Breast epithelium (tissue), 4 donors: ENCODE results near the gene TP53BP1. TPM values are rescaled to one million over a fixed set of nuclear protein-coding genes. Genes with fewer than 3 reads are reported as not detected.

Experiments used
- DNase-seq, 2 donors: peaks; one replicate each; pipeline ENCODE4 v3.0.0-alpha.2; 2019; ENCODE audit warnings: low spot score in 2 of 2
- H3K27ac ChIP-seq, 2 donors: fragments of 200-600 bp; sonication (generic) in 1 of 2; one replicate each; pipeline ENCODE4 v1.5.1; 2016 to 2019; ENCODE audit warnings: mild to moderate bottlenecking in 1 of 2
- H3K27me3 ChIP-seq, 2 donors: fragments of 200-600 bp; sonication (generic) in 1 of 2; one replicate each; pipeline versions ENCODE4 v1.5.1 to v1.6.0; 2017 to 2019; ENCODE audit warnings: control low read depth in 1 of 2, mild to moderate bottlenecking in 1 of 2
- H3K36me3 ChIP-seq: fragments of 200-600 bp; one replicate; pipeline ENCODE4 v1.5.1; 2019
- H3K4me1 ChIP-seq, 2 donors: fragments of 200-600 bp; sonication (generic); one replicate each; pipeline ENCODE4 v1.5.1; 2016 to 2019; ENCODE audit warnings: control low read depth in 1 of 2
- H3K4me3 ChIP-seq, 3 donors: fragments of 200-600 bp; sonication (generic); 1 replicate in 2 of 3; 2 replicates in 1 of 3; pipeline ENCODE4 v1.5.1; 2016 to 2019; ENCODE audit warnings: mild to moderate bottlenecking in 3 of 3, moderate library complexity in 2 of 3
- H3K9me3 ChIP-seq, 2 donors: fragments of 200-600 bp; sonication (generic) in 1 of 2; one replicate each; pipeline ENCODE4 v1.5.1; 2016 to 2019; ENCODE audit warnings: control low read depth in 1 of 2
- POLR2A ChIP-seq: fragments of 450-650 bp; IDR thresholded peaks from one replicate; pipeline ENCODE4 v1.6.1; 2016; ENCODE audit warnings: antibody characterized with exemption, mild to moderate bottlenecking, moderate library complexity
- POLR2AphosphoS5 ChIP-seq, 3 donors: sonication (generic); formaldehyde crosslinking; IDR thresholded peaks; one replicate each; pipeline ENCODE4 v1.6.1; 2017; ENCODE audit warnings: antibody characterized with exemption in 3 of 3
- intact Hi-C: fragments of 100-400 bp; cut with DNase I; formaldehyde crosslinking; loops from one replicate; pipeline ENCODE4 v1.15.1; 2023; ENCODE audit warnings: low total_unique reads
- total RNA-seq, 3 donors: library from RNA; depleted of rRNA; stranded (reverse); fragments of >200 nt; gene quantifications; one replicate each; pipeline ENCODE4 v1.1.0, GENCODE V29; 2016
- TF ChIP-seq, protein P1 (sequence below), 3 donors: fragments of 450-650 bp; IDR thresholded peaks; one replicate each; pipeline ENCODE4 v1.5.1; 2016 to 2017; ENCODE audit warnings: antibody characterized with exemption in 3 of 3, mild to moderate bottlenecking in 3 of 3, moderate library complexity in 3 of 3

The TP53BP1 gene
- total RNA-seq, 3 donors from 2014 or later: 30.1 to 65.5 (median 60.9) TPM

GRCh38 chr15:43508991-43509659 lies 16.2 kb upstream of the TP53BP1 start:
- no peak for DNase-seq
- H3K4me1 ChIP-seq: no peaks in the 10 kb centered on the region
- intact Hi-C loops: no loop called here
- TF ChIP-seq POLR2A: no peak
- TF ChIP-seq, protein P1, sequence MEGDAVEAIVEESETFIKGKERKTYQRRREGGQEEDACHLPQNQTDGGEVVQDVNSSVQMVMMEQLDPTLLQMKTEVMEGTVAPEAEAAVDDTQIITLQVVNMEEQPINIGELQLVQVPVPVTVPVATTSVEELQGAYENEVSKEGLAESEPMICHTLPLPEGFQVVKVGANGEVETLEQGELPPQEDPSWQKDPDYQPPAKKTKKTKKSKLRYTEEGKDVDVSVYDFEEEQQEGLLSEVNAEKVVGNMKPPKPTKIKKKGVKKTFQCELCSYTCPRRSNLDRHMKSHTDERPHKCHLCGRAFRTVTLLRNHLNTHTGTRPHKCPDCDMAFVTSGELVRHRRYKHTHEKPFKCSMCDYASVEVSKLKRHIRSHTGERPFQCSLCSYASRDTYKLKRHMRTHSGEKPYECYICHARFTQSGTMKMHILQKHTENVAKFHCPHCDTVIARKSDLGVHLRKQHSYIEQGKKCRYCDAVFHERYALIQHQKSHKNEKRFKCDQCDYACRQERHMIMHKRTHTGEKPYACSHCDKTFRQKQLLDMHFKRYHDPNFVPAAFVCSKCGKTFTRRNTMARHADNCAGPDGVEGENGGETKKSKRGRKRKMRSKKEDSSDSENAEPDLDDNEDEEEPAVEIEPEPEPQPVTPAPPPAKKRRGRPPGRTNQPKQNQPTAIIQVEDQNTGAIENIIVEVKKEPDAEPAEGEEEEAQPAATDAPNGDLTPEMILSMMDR (IDR thresholded peaks at IDR 0.05): no peak
- peak in 1 of 3 donors; percentile 13 for TF ChIP-seq POLR2AphosphoS5 (IDR thresholded peaks at IDR 0.05)
- no peaks in the 10 kb centered on the region for H3K36me3 ChIP-seq
- H3K9me3 ChIP-seq: no peaks in the 10 kb centered on the region
- H3K27ac ChIP-seq: peak overlapping the region; percentile 85
- peak overlapping the region; percentile 44 to 68 (median 68) for H3K4me3 ChIP-seq
- no peaks in the 10 kb centered on the region for H3K27me3 ChIP-seq

DNA sequence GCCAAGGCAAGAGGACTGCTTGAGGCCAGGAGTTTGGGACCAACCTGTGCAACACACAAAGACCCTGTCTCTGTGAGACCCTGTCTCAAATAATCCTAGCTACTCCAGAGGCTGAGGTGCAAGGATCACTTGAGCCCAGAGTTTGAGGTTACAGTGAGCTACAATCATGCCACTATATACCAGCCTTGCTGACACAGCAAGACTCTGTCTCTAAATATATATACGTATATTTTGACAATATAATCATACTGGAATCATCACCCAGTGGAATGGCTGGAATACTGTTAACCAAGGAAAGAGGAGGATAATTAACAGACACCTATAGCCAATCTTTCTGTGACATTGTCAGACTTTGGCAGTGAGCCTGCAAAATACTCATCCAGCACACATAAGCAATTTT lies 15.5 kb upstream of the TP53BP1 start:
- DNase-seq: no peak
- H3K27me3 ChIP-seq: no peaks in the 10 kb centered on the region
- no peak for TF ChIP-seq POLR2AphosphoS5 (IDR thresholded peaks at IDR 0.05)
- TF ChIP-seq, protein P1 (IDR thresholded peaks at IDR 0.05): no peak
- no peak for TF ChIP-seq POLR2A
- H3K4me1 ChIP-seq: no peaks in the 10 kb centered on the region
- H3K4me3 ChIP-seq: no peak overlapping the region
- intact Hi-C loops: no loop called here
- H3K9me3 ChIP-seq: no peaks in the 10 kb centered on the region
- H3K36me3 ChIP-seq: no peaks in the 10 kb centered on the region
- H3K27ac ChIP-seq: peak overlapping the region; percentile 57 to 85

GRCh38 chr15:43505738-43506137 lies 12.8 kb upstream of the TP53BP1 start:
- Histone ChIP-seq H3K27me3 (no peaks in the 10 kb centered on the region), H3K36me3 (no peaks in the 10 kb centered on the region), H3K4me1 (no peaks in the 10 kb centered on the region), H3K9me3 (no peaks in the 10 kb centered on the region), H3K27ac (no peak overlapping the region), H3K4me3 (no peak overlapping the region)
- intact Hi-C loops: no loop called here
- DNase-seq: no peak
- TF ChIP-seq POLR2A (no peak), POLR2AphosphoS5 (IDR thresholded peaks at IDR 0.05) (no peak)
- TF ChIP-seq, protein P1 (IDR thresholded peaks at IDR 0.05): no peak

DNA sequence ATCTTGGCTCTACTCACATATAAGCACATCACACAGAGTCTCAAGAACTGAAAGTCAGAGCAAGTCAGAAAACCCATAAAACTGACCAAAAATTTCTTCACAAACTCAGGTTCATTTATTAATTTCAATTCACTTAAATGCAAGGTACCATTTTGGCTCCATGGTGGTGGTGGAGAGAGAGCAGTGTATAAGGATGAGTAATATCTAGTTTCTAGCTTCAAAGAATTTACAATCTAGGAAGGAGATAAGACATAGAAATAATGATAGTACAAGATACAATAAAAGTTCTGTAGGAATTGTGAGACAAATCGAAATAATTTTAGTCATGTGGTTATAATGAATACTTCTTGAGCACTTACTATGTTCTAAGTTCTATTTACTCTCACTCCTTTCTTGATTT lies 6.7 kb upstream of the TP53BP1 start:
- H3K9me3 ChIP-seq: no peaks in the 10 kb centered on the region
- no peak overlapping the region for H3K27ac ChIP-seq
- H3K36me3 ChIP-seq: no peaks in the 10 kb centered on the region
- TF ChIP-seq, protein P1 (IDR thresholded peaks at IDR 0.05): no peak
- TF ChIP-seq POLR2A: no peak
- no peak for TF ChIP-seq POLR2AphosphoS5 (IDR thresholded peaks at IDR 0.05)
- no peak for DNase-seq
- intact Hi-C loops: no loop called here
- H3K4me3 ChIP-seq: no peak overlapping the region
- H3K4me1 ChIP-seq: no peaks in the 10 kb centered on the region
- H3K27me3 ChIP-seq: no peaks in the 10 kb centered on the region

DNA sequence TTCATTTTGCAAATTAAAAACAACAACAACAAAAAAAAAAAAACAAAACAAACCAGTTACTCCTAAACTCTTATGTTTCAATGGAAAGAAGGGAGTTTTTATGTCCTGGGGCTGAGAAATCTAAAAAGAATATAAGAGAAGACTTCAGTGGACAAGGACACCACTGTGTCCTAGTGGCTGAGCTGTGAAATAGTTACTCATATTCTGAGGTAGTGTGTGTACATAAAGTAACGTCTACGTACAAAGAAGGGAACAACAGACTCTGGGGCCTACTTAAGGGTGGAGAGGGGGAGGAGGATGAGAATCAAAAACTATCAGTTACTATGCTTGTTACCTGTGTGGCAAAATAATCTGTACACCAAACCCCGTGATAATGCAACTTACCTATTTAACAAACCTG lies 6.0 kb upstream of the TP53BP1 start:
- TF ChIP-seq POLR2AphosphoS5 (IDR thresholded peaks at IDR 0.05) (no peak), POLR2A (no peak)
- TF ChIP-seq, protein P1 (IDR thresholded peaks at IDR 0.05): no peak
- H3K27ac ChIP-seq: no peak overlapping the region
- H3K4me1 ChIP-seq: no peaks in the 10 kb centered on the region
- no peaks in the 10 kb centered on the region for H3K9me3 ChIP-seq
- no peaks in the 10 kb centered on the region for H3K36me3 ChIP-seq
- no peak overlapping the region for H3K4me3 ChIP-seq
- no peaks in the 10 kb centered on the region for H3K27me3 ChIP-seq
- DNase-seq: no peak
- intact Hi-C loops: no loop called here
